Neuronal stem cell (in vitro differentiated cells): ENCODE data around the gene LCN9.
"Not testable (repeated sequence)": the region's sequence is repeated elsewhere in the genome, so short reads cannot be mapped to it uniquely, and the experiment has no call there.

Experiments
- DNase-seq: peaks from one replicate; pipeline ENCODE4 v3.0.0-alpha.2; 2013; ENCODE audit warnings: low spot score
- H2AFZ ChIP-seq: one replicate; pipeline ENCODE4 v1.6.1; 2013; ENCODE audit warnings: mild to moderate bottlenecking, low read length, inconsistent platforms
- H2AK5ac ChIP-seq: 2 replicates; pipeline ENCODE4 v1.6.1; 2013; ENCODE audit warnings: low read depth, mild to moderate bottlenecking, inconsistent platforms, low read length, moderate library complexity, mixed read lengths
- H2BK120ac ChIP-seq: 2 replicates; pipeline ENCODE4 v1.6.1; 2013; ENCODE audit warnings: low read depth, mild to moderate bottlenecking, inconsistent platforms, low read length, moderate library complexity, mixed read lengths
- H2BK12ac ChIP-seq: one replicate; pipeline ENCODE4 v1.6.1; 2013; ENCODE audit warnings: low read length, inconsistent platforms
- H2BK15ac ChIP-seq: 2 replicates; pipeline ENCODE4 v1.6.1; 2013; ENCODE audit warnings: mild to moderate bottlenecking, low read length, inconsistent platforms, mixed read lengths
- H2BK5ac ChIP-seq: one replicate; pipeline ENCODE4 v1.6.1; 2013; ENCODE audit warnings: inconsistent platforms, mild to moderate bottlenecking, low read length, moderate library complexity
- H3K14ac ChIP-seq: one replicate; pipeline ENCODE4 v1.6.1; 2013; ENCODE audit warnings: low read length, inconsistent platforms
- H3K18ac ChIP-seq: 2 replicates; pipeline ENCODE4 v1.6.1; 2013; ENCODE audit warnings: low read length, inconsistent platforms
- H3K23ac ChIP-seq: 2 replicates; pipeline ENCODE4 v1.6.1; 2013; ENCODE audit warnings: low read depth, mild to moderate bottlenecking, mixed read lengths, low read length, inconsistent platforms; ENCODE audit not compliant: poor library complexity
- H3K27ac ChIP-seq: replicated peaks from 3 replicates; pipeline ENCODE4 v1.5.1; 2013; ENCODE audit warnings: low read length, inconsistent platforms
- H3K27me3 ChIP-seq, 3 experiments: 2 replicates each; pipeline ENCODE4 v1.6.1; 2013; ENCODE audit warnings: low read length in 3 of 3, mild to moderate bottlenecking in 2 of 3, inconsistent platforms in 1 of 3, low read depth in 1 of 3, mixed read lengths in 1 of 3, moderate library complexity in 1 of 3; ENCODE audit not compliant: control insufficient read depth in 3 of 3, insufficient read depth in 3 of 3
- H3K36me3 ChIP-seq, 2 donors: replicated peaks in 1 of 2; 2 replicates each; pipeline ENCODE4 v1.6.1; 2013; ENCODE audit warnings: low read length in 2 of 2; ENCODE audit not compliant: control insufficient read depth in 2 of 2, insufficient read depth in 2 of 2
- H3K4ac ChIP-seq: 2 replicates; pipeline ENCODE4 v1.6.1; 2013; ENCODE audit warnings: inconsistent platforms, mild to moderate bottlenecking, low read length, moderate library complexity
- H3K4me1 ChIP-seq, 2 donors: 1 replicate in 1 of 2; 2 replicates in 1 of 2; pipeline ENCODE4 v1.6.1; 2013; ENCODE audit warnings: low read length in 2 of 2, low read depth in 1 of 2; ENCODE audit not compliant: control insufficient read depth in 2 of 2, insufficient read depth in 1 of 2
- H3K4me2 ChIP-seq: one replicate; pipeline ENCODE4 v1.6.1; 2013; ENCODE audit warnings: mild to moderate bottlenecking, low read length, inconsistent platforms; ENCODE audit not compliant: insufficient read depth, poor library complexity, severe bottlenecking
- H3K4me3 ChIP-seq, 2 donors: 2 replicates each; pipeline ENCODE4 v1.5.1; 2013; ENCODE audit warnings: low read length in 2 of 2, mild to moderate bottlenecking in 2 of 2, inconsistent platforms in 1 of 2, moderate library complexity in 1 of 2
- H3K79me1 ChIP-seq: one replicate; pipeline ENCODE4 v1.6.1; 2013; ENCODE audit warnings: low read depth, mild to moderate bottlenecking, inconsistent platforms, low read length, moderate library complexity
- H3K9ac ChIP-seq: one replicate; pipeline ENCODE4 v1.6.1; 2013; ENCODE audit warnings: mild to moderate bottlenecking, low read depth, low read length, inconsistent platforms; ENCODE audit not compliant: poor library complexity
- H3K9me3 ChIP-seq, 2 donors: replicated peaks in 1 of 2; 2 replicates each; pipeline versions ENCODE3 to v1.6.1; 2013; ENCODE audit warnings: low read length in 2 of 2, mild to moderate bottlenecking in 2 of 2, inconsistent platforms in 1 of 2, low read depth in 1 of 2, mixed read lengths in 1 of 2, moderate library complexity in 1 of 2; ENCODE audit not compliant: control insufficient read depth in 2 of 2, insufficient read depth in 1 of 2
- H4K8ac ChIP-seq: one replicate; pipeline ENCODE4 v1.6.1; 2013; ENCODE audit warnings: low read depth, mild to moderate bottlenecking, inconsistent platforms, low read length, moderate library complexity
- H4K91ac ChIP-seq: one replicate; pipeline ENCODE4 v1.6.1; 2013; ENCODE audit warnings: low read length, low read depth, mild to moderate bottlenecking, inconsistent platforms; ENCODE audit not compliant: poor library complexity
- WGBS, 2 donors: extraction: QIAGEN DNeasy Blood & Tissue Kit; methylation state at CpG; one replicate each; pipeline ENCODE4 v1.1.7; 2013; ENCODE audit warnings: missing lambda C conversion rate in 2 of 2, mixed read lengths in 1 of 2; ENCODE audit not compliant: insufficient read length in 2 of 2, insufficient replicate concordance in 1 of 2; ENCODE audit errors: extremely low coverage in 2 of 2; 5-methylcytosine and 5-hydroxymethylcytosine counted together

Gene LCN9

GRCh38 chr9:135622415-135623020, 40.6 kb upstream of the LCN9 start:
- H2BK15ac ChIP-seq, result no peak overlapping the region
- no peak overlapping the region for H2BK5ac ChIP-seq
- H3K23ac ChIP-seq, result no peak overlapping the region
- H2BK120ac ChIP-seq, result no peak overlapping the region
- H3K9ac ChIP-seq, result no peak overlapping the region
- H3K4me2 ChIP-seq, result no peak overlapping the region
- no peak overlapping the region for H3K18ac ChIP-seq
- H3K27me3 ChIP-seq, result peaks cover 0 to 26% (median 0%) of the 10 kb centered on the region in 3 experiments
- H4K8ac ChIP-seq, result peak overlapping the region; percentile 3
- H2AFZ ChIP-seq, result no peak overlapping the region
- no peaks in the 10 kb centered on the region for H3K36me3 ChIP-seq
- no peak for DNase-seq
- no peak overlapping the region for H2BK12ac ChIP-seq
- no peaks in the 10 kb centered on the region for H3K79me1 ChIP-seq
- no peak overlapping the region for H3K4ac ChIP-seq
- no peak overlapping the region for H2AK5ac ChIP-seq
- H3K27ac ChIP-seq, result no peak overlapping the region
- no peaks in the 10 kb centered on the region for H3K4me1 ChIP-seq
- no peak overlapping the region for H3K4me3 ChIP-seq
- H4K91ac ChIP-seq, result no peak overlapping the region
- H3K14ac ChIP-seq, result no peak overlapping the region
- no CpG with 5 or more reads among the region's 11 CpGs for WGBS, 2 donors
- H3K9me3 ChIP-seq, result no peaks in the 10 kb centered on the region

DNA sequence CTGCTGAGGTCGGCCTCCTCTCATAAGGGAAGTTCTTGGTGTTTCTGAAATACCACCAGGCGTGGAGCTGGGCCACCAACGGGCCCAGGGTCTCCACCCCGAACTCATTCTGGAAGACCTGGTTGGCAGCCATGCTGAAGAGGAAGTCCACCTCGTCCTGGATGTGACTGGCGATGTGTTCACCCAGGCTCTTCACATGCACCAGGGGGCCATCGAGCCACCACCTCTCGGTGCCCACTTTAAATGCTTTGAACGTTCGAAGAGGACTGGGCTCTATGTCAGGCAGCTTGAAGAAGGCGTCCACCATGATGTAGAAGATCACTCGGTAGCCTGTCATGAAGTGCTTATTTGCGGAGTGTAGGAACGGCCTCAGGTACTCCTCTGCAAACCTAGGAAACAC, 38.8 kb upstream of the LCN9 start:
- Histone ChIP-seq H3K9me3 (no peaks in the 10 kb centered on the region), H2BK120ac (no peak overlapping the region), H3K4me3 (no peak overlapping the region), H3K79me1 (no peaks in the 10 kb centered on the region), H2BK15ac (no peak overlapping the region), H3K18ac (no peak overlapping the region), H2BK12ac (no peak overlapping the region), H3K4me1 (no peaks in the 10 kb centered on the region), H3K27me3 (peaks cover 0 to 23% (median 0%) of the 10 kb centered on the region in 3 experiments), H2AFZ (no peak overlapping the region), H3K4me2 (no peak overlapping the region), H3K9ac (no peak overlapping the region), H3K23ac (no peak overlapping the region), H2AK5ac (no peak overlapping the region), H4K8ac (no peak overlapping the region), H4K91ac (no peak overlapping the region), H3K14ac (no peak overlapping the region), H2BK5ac (no peak overlapping the region), H3K4ac (no peak overlapping the region), H3K36me3 (no peaks in the 10 kb centered on the region), H3K27ac (no peak overlapping the region)
- no CpG with 5 or more reads among the region's 14 CpGs for WGBS, 2 donors
- DNase-seq, result no peak

- Histone ChIP-seq H3K4me3 (no peak overlapping the region), H2BK15ac (no peak overlapping the region), H3K18ac (no peak overlapping the region), H3K27me3 (no peaks in the 10 kb centered on the region), H4K8ac (peak overlapping the region; percentile 48), H2BK12ac (no peak overlapping the region), H3K4ac (no peak overlapping the region), H3K79me1 (no peaks in the 10 kb centered on the region), H3K14ac (no peak overlapping the region), H4K91ac (no peak overlapping the region), H2AFZ (no peak overlapping the region), H2BK5ac (no peak overlapping the region), H3K36me3 (no peaks in the 10 kb centered on the region), H3K27ac (no peak overlapping the region), H2AK5ac (no peak overlapping the region), H3K4me2 (no peak overlapping the region), H3K9ac (peak overlapping the region; percentile 50), H2BK120ac (no peak overlapping the region), H3K4me1 (no peaks in the 10 kb centered on the region), H3K9me3 (peaks cover 0 to 6% of the 10 kb centered on the region in 2 donors), H3K23ac (no peak overlapping the region)
- DNase-seq, result no peak
- WGBS, 2 donors, result no CpG with 5 or more reads among the region's 10 CpGs
Observed at GRCh38 chr9:135632841-135633240, 30.3 kb upstream of the LCN9 start.

DNA sequence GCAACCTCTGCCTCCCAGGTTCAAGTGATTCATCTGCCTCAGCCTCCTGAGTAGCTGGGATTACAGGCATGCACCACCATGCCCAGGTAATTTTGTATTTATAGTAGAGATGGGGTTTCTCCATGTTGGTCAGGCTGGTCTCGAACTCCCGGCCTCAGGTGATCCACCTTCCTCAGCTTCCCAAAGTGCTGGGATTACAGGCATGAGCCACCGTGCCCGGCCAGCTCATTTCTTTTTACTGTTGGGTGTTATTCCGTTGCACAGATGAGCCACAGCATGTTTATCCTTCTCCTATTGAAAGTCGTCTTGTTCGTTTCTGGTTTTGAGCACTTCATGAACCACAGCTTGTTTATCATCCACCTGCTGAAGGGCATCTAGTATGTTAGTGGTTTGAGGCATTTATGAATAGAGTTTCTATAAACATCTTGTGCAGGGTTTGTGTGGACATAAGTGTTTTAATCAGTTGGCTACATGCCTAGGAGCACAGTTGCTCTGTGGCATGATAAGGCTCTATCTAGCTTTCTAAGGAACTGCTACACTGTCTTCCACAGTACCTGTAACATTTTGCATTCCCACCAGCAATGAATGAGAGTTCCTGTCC, 26.1 kb upstream of the LCN9 start:
- H3K4me2 ChIP-seq, H2AK5ac ChIP-seq, H2AFZ ChIP-seq, H2BK5ac ChIP-seq, H2BK15ac ChIP-seq, H3K27ac ChIP-seq, H3K9me3 ChIP-seq, H3K4me3 ChIP-seq, H3K18ac ChIP-seq, DNase-seq, H4K8ac ChIP-seq, H2BK12ac ChIP-seq, H3K23ac ChIP-seq, H2BK120ac ChIP-seq, H3K4me1 ChIP-seq, H4K91ac ChIP-seq, H3K4ac ChIP-seq, H3K27me3 ChIP-seq, H3K14ac ChIP-seq, H3K36me3 ChIP-seq, H3K9ac ChIP-seq, H3K79me1 ChIP-seq: not testable (repeated sequence)
- no CpG with 5 or more reads among the region's 7 CpGs for WGBS, 2 donors
